Stimulated activated CD4-positive, alpha-beta T cell treated with anti-CD3 and anti-CD28 coated beads, Interleukin-2, amount 100 ng/mL, for 24 hours (primary cell): Measurements from ENCODE around the gene TNFSF13.
A peak's percentile ranks its signal among the peaks of the same experiment; 100 is the strongest.

Experiments used
- DNase-seq, 2 donors: peaks; one replicate each; pipeline ENCODE4 v3.0.0-alpha.2; 2020

TNFSF13 gene

GRCh38 chr17:7558544-7559319 is at the start of gene TNFSF13:
TSS of gene TNFSF13 (plus strand) at chr17:7558750. CDS start at chr17:7559040, 290 bp downstream.
- DNase-seq = no peak

- no peak for DNase-seq
Measured at GRCh38 chr17:7508846-7509245, 49.7 kb upstream of the TNFSF13 start.

GRCh38 chr17:7509937-7510336 is 48.6 kb upstream of the TNFSF13 start:
- DNase-seq = no peak

GRCh38 chr17:7511108-7511507 is 47.4 kb upstream of the TNFSF13 start:
- DNase-seq = no peak

DNA sequence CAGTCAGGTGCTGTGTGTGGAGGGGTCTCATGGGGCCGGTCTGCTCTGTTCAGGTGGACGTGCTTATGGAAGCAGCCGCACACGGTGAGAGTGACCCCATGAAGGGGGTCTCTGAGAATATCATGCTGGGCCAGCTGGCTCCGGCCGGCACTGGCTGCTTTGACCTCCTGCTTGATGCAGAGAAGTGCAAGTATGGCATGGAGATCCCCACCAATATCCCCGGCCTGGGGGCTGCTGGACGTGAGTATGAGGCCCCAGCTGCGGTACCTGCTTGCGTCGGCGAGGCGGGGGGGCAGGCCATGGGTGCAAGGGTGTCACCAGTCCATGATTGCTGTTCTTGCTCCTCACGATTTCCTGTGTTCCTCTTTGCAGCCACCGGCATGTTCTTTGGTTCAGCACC is 46.4 kb upstream of the TNFSF13 start:
- no peak for DNase-seq

DNA sequence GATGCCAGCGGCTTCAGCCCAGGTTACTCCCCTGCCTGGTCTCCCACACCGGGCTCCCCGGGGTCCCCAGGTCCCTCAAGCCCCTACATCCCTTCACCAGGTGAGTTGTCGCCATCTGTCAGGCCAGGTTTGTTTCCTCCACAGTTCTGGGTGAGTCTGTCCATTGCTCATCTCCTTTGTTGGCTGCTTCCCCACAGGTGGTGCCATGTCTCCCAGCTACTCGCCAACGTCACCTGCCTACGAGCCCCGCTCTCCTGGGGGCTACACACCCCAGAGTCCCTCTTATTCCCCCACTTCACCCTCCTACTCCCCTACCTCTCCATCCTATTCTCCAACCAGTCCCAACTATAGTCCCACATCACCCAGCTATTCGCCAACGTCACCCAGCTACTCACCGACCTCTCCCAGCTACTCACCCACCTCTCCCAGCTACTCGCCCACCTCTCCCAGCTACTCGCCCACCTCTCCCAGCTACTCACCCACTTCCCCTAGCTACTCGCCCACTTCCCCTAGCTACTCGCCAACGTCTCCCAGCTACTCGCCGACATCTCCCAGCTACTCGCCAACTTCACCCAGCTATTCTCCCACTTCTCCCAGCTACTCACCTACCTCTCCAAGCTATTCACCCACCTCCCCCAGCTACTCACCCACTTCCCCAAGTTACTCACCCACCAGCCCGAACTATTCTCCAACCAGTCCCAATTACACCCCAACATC is 45.6 kb upstream of the TNFSF13 start:
- DNase-seq = no peak

DNA sequence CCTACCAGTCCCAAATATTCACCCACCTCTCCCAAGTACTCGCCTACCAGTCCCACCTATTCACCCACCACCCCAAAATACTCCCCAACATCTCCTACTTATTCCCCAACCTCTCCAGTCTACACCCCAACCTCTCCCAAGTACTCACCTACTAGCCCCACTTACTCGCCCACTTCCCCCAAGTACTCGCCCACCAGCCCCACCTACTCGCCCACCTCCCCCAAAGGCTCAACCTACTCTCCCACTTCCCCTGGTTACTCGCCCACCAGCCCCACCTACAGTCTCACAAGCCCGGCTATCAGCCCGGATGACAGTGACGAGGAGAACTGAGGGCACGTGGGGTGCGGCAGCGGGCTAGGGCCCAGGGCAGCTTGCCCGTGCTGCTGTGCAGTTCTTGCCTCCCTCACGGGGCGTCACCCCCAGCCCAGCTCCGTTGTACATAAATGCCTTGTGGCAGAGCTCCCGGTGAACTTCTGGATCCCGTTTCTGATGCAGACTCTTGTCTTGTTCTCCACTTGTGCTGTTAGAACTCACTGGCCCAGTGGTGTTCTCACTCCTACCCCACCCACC is 44.6 kb upstream of the TNFSF13 start:
- DNase-seq = no peak

DNA sequence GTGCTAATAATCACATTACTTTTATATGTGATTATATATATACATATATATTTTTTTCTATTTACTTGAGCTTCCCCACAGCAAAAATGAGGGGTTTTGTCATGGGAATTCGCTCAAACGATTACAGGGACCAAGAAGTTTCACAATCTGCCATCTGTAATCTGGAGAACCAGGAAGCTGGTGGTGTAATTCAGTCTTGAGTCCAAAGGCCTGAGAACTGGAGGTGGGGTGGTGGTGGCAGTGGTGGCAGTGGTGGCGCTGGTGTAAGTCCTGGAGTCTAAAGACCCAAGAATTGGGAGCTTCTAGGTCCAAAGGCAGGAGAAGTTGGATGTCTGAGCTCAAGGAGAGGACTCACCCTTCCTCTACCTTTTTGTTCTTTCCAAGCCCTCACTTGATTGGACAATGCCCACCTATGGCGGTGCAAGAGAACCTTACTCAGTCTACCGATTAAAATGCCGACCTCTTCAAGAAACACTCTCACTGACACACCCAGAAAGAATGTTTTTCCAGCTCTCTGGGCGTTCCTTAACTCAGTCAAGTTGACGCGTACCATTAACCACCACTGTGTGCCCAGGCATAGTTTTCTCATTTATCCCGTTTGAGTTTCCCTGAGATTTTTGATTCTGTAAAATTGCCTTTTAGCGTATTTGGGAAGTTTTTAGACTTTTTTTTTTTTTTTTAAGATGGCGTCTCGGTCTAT is 42.5 kb upstream of the TNFSF13 start:
- no peak for DNase-seq

DNA sequence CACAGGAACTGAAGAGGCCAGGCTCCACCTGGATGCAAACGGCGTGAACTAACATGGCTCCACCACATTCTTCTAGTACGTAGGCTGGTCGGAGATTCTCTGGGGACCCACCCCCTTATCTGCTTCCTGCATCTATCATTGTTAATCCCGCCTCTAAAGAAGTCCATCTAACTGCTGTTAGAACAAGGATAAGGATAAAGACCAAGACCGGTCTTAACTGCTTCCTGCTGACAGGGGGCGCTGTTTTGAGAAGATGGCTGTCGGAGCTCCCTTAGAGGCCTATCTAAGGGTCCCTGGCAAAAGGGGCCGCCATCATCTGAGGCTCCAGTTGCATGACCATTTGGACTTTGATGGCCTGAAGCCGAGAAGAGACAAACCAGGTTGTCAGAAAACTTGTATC is 35.5 kb upstream of the TNFSF13 start:
- DNase-seq = peak; percentile 53 to 60

DNA sequence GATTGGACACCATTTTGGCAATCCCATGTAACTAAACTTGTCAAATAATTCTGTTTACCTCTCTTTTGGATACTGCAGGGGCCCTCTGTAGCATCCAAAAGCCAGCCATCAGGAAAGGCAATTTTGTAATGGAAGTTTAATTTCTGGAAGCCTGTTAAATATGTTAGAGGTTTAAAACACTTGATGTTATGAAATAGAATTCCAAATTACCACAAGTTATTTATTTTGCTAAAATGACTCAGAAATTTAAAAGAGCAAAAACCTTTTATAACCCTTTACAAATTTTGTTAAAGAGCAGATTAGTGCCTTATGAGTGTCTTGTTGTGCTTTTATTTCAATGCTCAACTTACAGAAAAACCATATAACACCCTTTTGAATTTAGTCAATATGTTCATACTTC is 29.7 kb upstream of the TNFSF13 start:
- DNase-seq = no peak

DNA sequence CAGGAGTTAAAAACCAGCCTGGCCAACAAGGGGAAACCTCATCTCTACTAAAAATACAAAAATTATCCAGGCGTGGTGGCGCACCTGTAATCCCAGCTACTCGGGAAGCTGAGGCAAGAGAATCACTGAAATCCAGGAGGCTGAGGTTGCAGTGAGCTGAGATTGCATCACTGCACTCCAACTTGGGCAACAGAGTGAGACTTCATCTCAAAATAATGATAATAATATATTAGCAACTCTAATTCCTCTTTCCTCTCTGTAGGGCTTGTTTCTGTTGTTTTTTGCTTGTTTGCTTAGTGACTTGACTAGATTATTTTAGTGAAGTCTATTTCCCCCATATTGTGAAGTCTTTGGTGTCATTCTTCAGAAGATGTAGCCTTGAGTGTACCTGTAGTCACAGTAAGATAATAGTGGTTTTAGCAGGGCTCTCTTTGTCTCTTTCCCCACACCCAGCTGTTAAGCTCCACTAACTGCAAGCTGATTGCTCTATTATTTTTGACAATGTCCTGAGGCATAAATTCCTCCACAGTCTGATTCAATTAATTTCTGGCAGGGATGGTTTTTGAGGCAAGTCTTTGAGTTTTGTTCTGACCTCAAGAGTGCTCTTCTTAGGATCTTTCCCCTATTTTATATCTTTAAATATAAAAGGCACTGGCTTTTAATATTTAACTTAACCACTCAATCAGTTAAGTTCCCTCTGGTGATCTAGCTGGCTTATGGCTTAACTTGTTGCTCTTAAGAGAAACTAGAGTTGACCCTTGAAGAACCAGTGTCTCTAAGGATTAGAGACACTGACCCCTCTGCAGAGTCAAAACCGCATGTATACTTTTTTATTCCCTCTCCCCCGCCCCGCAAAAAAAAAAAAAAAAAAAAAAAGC is 28.3 kb upstream of the TNFSF13 start:
- no peak for DNase-seq

DNA sequence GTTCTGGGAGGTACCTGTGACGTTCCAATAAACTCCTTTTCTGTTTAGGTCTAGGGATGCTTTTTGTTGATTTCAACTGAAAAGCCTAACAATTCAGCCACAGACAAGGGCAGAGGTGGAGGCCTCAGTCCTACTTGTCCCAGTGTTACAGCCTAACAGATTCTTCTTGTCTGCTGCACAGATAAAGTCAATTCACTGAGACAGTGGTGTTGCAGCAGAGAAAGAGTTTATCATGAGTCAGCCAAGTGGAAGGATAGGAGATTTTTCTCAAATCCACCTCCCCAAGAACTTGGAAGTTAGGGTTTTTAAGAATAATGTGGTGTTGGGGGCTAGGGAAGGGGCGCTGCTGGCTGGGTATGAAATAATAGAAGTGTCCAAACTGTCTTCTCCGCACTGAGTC is 20.5 kb upstream of the TNFSF13 start:
- no peak for DNase-seq

GRCh38 chr17:7538891-7539545 is 19.5 kb upstream of the TNFSF13 start:
- DNase-seq = no peak

DNA sequence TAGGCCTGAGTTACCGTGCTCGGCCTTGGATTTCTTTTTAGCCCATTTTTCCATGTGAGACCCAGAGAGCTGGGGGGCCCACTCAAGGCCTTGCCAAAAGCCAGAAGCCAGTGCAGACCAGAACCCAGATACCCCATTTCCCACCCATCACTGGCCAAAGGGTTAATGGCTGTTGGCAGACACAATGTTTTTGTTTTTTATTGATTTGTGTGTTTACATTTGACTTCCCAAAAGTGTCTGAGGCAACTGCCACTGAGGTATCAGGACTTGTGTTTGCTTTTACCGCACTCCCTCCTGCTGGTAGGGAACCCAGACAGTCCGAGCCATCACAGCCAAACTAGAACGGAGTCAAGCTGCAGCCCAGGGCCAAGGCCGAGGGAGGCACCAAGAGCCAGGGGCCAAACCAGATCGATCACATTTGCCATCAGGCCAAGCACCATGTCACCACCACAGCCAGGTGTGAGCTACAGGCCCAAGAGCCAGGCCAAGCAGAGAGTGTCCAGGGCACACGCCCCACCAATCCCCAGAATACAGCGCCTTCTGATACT is 17.4 kb upstream of the TNFSF13 start:
- no peak for DNase-seq

GRCh38 chr17:7544911-7545310 is 13.6 kb upstream of the TNFSF13 start:
- no peak for DNase-seq

DNA sequence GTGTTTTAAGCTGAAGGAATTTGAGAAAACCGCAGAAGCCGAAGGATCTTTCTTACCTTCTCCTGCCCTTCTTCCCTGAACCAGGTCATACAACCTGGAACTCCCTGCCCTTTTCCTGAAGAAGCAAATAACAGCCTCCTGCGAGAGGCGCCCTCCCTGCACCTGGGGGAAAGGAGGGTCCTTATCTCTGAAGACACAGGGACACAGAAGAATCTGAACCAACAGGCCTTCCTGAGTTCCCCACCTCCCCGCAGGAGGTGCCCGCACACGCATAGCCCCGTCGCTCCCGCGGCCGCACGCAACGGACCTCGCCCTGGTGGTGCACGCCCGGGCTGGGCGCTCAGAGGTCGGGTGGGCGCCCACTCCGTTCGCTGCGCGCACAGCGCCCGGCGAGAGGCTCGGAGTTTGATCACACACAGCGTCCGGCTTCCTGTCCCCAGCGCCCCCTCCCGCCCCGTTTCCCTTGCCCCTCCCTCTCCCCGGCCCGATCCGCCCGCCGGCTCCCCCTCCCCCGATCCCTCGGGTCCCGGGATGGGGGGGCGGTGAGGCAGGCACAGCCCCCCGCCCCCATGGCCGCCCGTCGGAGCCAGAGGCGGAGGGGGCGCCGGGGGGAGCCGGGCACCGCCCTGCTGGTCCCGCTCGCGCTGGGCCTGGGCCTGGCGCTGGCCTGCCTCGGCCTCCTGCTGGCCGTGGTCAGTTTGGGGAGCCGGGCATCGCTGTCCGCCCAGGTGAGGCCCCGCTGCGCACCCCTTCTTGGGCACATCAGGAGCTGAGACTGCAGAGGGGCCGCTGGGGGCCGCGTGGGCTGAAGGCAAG is 9.8 kb upstream of the TNFSF13 start, which contains the start of gene TNFSF12:
Gene TNFSF12 (plus strand): TSS at position 474 of the 816 bp plus-strand sequence. CDS start 96 bp downstream, at position 570.
- peak; percentile 60 to 66 for DNase-seq

DNA sequence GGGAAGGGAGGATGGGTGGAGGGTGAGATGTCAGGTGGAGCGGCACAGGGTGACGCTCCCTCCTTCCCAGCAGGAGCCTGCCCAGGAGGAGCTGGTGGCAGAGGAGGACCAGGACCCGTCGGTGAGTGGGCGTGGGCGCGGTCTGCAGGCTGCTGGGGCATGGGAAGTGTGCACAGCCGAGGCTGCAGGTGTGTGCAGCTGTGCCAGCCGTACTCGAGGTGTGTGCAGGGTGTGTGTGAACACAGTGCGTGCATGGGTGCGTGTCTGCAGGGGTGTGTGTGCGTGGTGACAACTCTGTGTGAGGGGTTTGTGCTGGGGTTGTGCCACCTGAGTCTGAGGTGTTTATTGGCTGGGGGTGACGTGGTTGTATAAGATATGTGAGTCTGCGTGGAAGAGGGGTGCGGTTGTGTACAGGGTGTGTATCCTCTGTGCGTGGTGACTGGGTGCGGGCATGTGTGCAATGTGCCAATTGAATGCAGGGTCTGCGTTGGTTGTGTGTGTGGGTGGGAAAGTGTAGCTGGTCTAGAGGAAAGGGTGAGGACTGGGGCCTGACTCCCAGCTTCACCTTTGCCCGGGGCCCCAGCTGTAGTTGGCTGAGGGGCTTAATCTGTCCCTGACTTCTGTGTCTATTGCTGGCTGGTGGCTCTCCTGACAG is 9.0 kb upstream of the TNFSF13 start:
- DNase-seq = peak; percentile 49 to 55

DNA sequence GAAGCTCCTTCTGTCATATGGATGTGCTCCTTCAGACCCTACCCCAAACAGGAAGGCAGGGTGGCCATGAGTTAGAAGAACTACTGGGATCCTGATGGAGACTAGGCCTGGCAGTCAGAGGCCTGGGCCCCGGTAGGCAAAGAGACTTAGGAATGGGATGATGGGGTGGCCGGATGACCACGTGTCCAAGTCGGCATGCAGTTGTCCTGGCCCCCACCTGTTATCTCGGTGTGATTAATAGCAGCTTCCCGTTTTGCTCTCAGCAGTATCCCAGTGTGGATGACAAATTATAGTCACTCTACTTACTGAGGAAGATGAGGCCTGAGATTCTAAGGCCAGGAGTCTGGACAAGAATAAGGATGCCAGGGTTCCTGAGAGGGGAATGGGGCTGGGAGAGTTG is 8.2 kb upstream of the TNFSF13 start:
- no peak for DNase-seq

DNA sequence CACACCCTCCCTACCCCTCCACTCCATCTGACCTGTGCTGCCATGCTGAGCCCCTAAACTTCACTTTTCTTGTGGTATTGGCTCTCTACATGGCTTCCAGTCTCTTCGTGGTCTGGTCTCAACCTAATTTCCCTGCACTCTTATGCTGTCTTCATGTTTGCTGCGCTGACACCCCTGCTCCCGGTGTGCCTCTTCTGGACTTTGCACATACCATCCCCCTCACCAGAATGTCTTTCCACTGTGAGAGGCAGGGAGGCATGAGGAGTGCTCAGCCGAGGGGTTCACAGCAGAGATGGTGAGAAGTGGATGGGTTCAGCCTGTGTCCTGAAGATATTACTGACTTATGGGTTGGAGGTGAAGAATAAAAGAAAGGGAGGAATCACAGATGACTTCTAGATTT is 7.2 kb upstream of the TNFSF13 start:
- DNase-seq = no peak

DNA sequence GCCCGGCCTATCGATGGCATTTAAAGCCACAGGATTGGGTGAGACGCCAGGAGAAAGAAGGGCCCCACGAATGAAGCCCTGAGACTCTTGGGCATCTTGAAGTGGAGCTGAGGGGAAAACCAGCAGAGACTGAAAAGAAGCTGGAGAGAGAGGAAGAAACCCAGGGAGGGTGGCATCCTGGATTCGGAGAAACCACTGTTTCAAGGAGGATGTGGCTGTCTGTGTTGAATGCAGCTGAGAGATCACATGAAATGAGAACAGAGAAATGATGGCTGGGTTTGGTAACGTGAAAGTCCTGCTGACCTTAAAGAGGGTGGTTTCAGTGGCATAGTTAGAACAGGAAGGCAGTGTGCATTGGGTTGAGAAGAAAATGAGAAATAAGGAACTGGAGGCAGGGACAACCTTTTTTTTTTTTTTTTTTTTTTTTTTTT is 5.9 kb upstream of the TNFSF13 start:
- DNase-seq = no peak
